ENCODE results near the gene HEG1.

HEG1 gene

GRCh38 chr3:125002414-125003368 is 53.1 kb downstream of the HEG1 start:
- DNase-seq (ENCODE audit: low read depth): no peak
- TF ChIP-seq CTCF (IDR thresholded peaks at IDR 0.05; ENCODE audit: insufficient read depth, low read depth, low read length, missing control alignments): no peak
- H3K4me3 ChIP-seq (ENCODE audit: low read length): no peak overlapping the region

- no peak for TF ChIP-seq CTCF (IDR thresholded peaks at IDR 0.05; ENCODE audit: insufficient read depth, low read depth, low read length, missing control alignments)
- peak; percentile 6 for DNase-seq (ENCODE audit: low read depth)
- no peak overlapping the region for H3K4me3 ChIP-seq (ENCODE audit: low read length)
Measured at GRCh38 chr3:125001557-125002413, 54.0 kb downstream of the HEG1 start.

- no peak for DNase-seq (ENCODE audit: low read depth)
- TF ChIP-seq CTCF (IDR thresholded peaks at IDR 0.05; ENCODE audit: insufficient read depth, low read depth, low read length, missing control alignments): no peak
- H3K4me3 ChIP-seq (ENCODE audit: low read length): no peak overlapping the region
Measured at GRCh38 chr3:125000661-125001060, 55.1 kb downstream of the HEG1 start.

GRCh38 chr3:124999897-125000435 is 55.8 kb downstream of the HEG1 start:
- DNase-seq (ENCODE audit: low read depth): no peak
- no peak overlapping the region for H3K4me3 ChIP-seq (ENCODE audit: low read length)
- TF ChIP-seq CTCF (IDR thresholded peaks at IDR 0.05; ENCODE audit: insufficient read depth, low read depth, low read length, missing control alignments): no peak

GRCh38 chr3:124999317-124999716 is 56.5 kb downstream of the HEG1 start:
- no peak overlapping the region for H3K4me3 ChIP-seq (ENCODE audit: low read length)
- no peak for DNase-seq (ENCODE audit: low read depth)
- TF ChIP-seq CTCF (IDR thresholded peaks at IDR 0.05; ENCODE audit: insufficient read depth, low read depth, low read length, missing control alignments): no peak

- no peak overlapping the region for H3K4me3 ChIP-seq (ENCODE audit: low read length)
- no peak for TF ChIP-seq CTCF (IDR thresholded peaks at IDR 0.05; ENCODE audit: insufficient read depth, low read depth, low read length, missing control alignments)
- DNase-seq (ENCODE audit: low read depth): no peak
Measured at GRCh38 chr3:124998247-124998630, 57.6 kb downstream of the HEG1 start.

All from epithelial cell of esophagus (primary cell).